B cell (primary cell): Measurements from ENCODE around the gene ELOF1. TPM values are rescaled to one million over a fixed set of nuclear protein-coding genes. Genes with fewer than 3 reads are reported as not detected.

Experiments
- ATAC-seq: fragments of 200-7000 bp; cut with Tn5 transposase; one replicate; pipeline ENCODE4 v1.10.0; 2021; ENCODE audit warnings: low read depth, mild to moderate bottlenecking, moderate number of reproducible peaks, moderate library complexity
- CTCF ChIA-PET: fragments of 350-600 bp; sonication (Branson Sonifier 250); formaldehyde crosslinking; loops from one replicate; lab custom pipeline; 2021; ENCODE audit warnings: antibody characterized with exemption, inconsistent platforms; lab: Charles Lee
- POLR2A ChIA-PET: fragments of 350-600 bp; sonication (Branson Sonifier 250); formaldehyde crosslinking; loops from one replicate; lab custom pipeline; 2021; ENCODE audit warnings: antibody characterized with exemption; lab: Charles Lee
- DNase-seq: peaks from one replicate; pipeline ENCODE4 v3.0.0; 2013
- H2AFZ ChIP-seq: 2 replicates; pipeline ENCODE4 v1.6.1; 2012; ENCODE audit warnings: mild to moderate bottlenecking, low read depth, low read length; ENCODE audit not compliant: insufficient read depth, poor library complexity, severe bottlenecking
- H3K27ac ChIP-seq, 2 donors: 1 replicate in 1 of 2; 2 replicates in 1 of 2; pipeline ENCODE4 v1.5.1; 2012 to 2013; ENCODE audit warnings: low read length in 2 of 2, mild to moderate bottlenecking in 2 of 2, moderate library complexity in 1 of 2
- H3K27me3 ChIP-seq, 4 experiments: fragments of 200-600 bp in 1 of 4; sonication (generic) in 1 of 4; replicated peaks in 1 of 4; 1 replicate in 2 of 4; 2 replicates in 2 of 4; pipeline versions ENCODE4 v1.6.1 to v1.7.0; 2013 to 2016; ENCODE audit warnings: low read length in 3 of 4, mild to moderate bottlenecking in 2 of 4, mixed read lengths in 1 of 4, moderate library complexity in 1 of 4; ENCODE audit not compliant: insufficient read depth in 4 of 4, control insufficient read depth in 3 of 4; ENCODE audit errors: control extremely low read depth in 1 of 4
- H3K36me3 ChIP-seq, 2 experiments: replicated peaks in 1 of 2; 1 replicate in 1 of 2; 2 replicates in 1 of 2; pipeline versions ENCODE4 v1.6.1 to v1.7.1; 2013; ENCODE audit warnings: low read length in 1 of 2; ENCODE audit not compliant: insufficient read depth in 2 of 2, control insufficient read depth in 1 of 2; ENCODE audit errors: control extremely low read depth in 1 of 2, extremely low read depth in 1 of 2
- H3K4me1 ChIP-seq, 2 donors: fragments of 200-600 bp in 1 of 2; sonication (generic) in 1 of 2; 1 replicate in 1 of 2; 2 replicates in 1 of 2; pipeline versions ENCODE4 v1.5.1 to v1.6.1; 2013 to 2017; ENCODE audit warnings: low read length in 2 of 2; ENCODE audit not compliant: control insufficient read depth in 2 of 2, insufficient read depth in 2 of 2
- H3K4me2 ChIP-seq: replicated peaks from 2 replicates; pipeline ENCODE3; 2012; ENCODE audit warnings: mild to moderate bottlenecking, low read depth, low read length; ENCODE audit not compliant: poor library complexity, severe bottlenecking
- H3K4me3 ChIP-seq, 5 experiments: fragments of 200-600 bp in 1 of 5; sonication (generic) in 1 of 5; 1 replicate in 3 of 5; 2 replicates in 2 of 5; pipeline versions ENCODE4 v1.5.1 to v1.7.0; 2011 to 2016; ENCODE audit warnings: low read length in 4 of 5, mild to moderate bottlenecking in 4 of 5, low read depth in 2 of 5, control low read depth in 1 of 5, moderate library complexity in 1 of 5; ENCODE audit not compliant: insufficient read depth in 1 of 5; ENCODE audit errors: control extremely low read depth in 1 of 5, extremely low read depth in 1 of 5
- H3K79me2 ChIP-seq: fragments of 200-600 bp; sonication (generic); one replicate; pipeline ENCODE4 v1.6.0; 2016; ENCODE audit warnings: low read length; ENCODE audit not compliant: control insufficient read depth, insufficient read depth
- H3K9ac ChIP-seq: fragments of 200-600 bp; sonication (generic); 2 replicates; pipeline ENCODE4 v1.6.1; 2017; ENCODE audit warnings: mild to moderate bottlenecking, low read length, moderate library complexity
- H3K9me3 ChIP-seq, 3 donors: one replicate each; pipeline versions ENCODE4 v1.6.1 to v1.7.1; 2013; ENCODE audit warnings: low read length in 2 of 3; ENCODE audit not compliant: control insufficient read depth in 2 of 3, insufficient read depth in 1 of 3; ENCODE audit errors: control extremely low read depth in 1 of 3
- H4K20me1 ChIP-seq: 2 replicates; pipeline ENCODE4 v1.6.0; 2012; ENCODE audit warnings: mild to moderate bottlenecking, low read length; ENCODE audit not compliant: insufficient read depth, control insufficient read depth, poor library complexity, severe bottlenecking
- H3K27ac Mint-ChIP-seq: one replicate; pipeline ENCODE4 v1.8.0; 2021; ENCODE audit warnings: mixed read lengths
- H3K27me3 Mint-ChIP-seq: one replicate; pipeline ENCODE4 v1.8.0; 2021; ENCODE audit warnings: mixed read lengths
- H3K4me1 Mint-ChIP-seq: one replicate; pipeline ENCODE4 v1.8.0; 2021; ENCODE audit warnings: mixed read lengths
- H3K4me3 Mint-ChIP-seq: one replicate; pipeline ENCODE4 v1.8.0; 2021; ENCODE audit warnings: mixed read lengths
- H3K9me3 Mint-ChIP-seq: one replicate; pipeline ENCODE4 v1.8.0; 2022; ENCODE audit warnings: mixed read lengths; ENCODE audit not compliant: insufficient read depth
- EZH2 ChIP-seq: IDR thresholded peaks from 2 replicates; pipeline ENCODE4 v1.6.1; 2012; ENCODE audit warnings: borderline replicate concordance, low read depth, mild to moderate bottlenecking, moderate library complexity, low read length; ENCODE audit not compliant: insufficient read depth, poor library complexity, severe bottlenecking
- WGBS: methylation state at CpG from one replicate; pipeline ENCODE4 v1.1.5; 2013; ENCODE audit warnings: missing lambda C conversion rate; ENCODE audit not compliant: insufficient coverage; 5-methylcytosine and 5-hydroxymethylcytosine counted together
- intact Hi-C: fragments of 100-400 bp; cut with micrococcal nuclease; formaldehyde crosslinking; loops from one replicate; pipeline ENCODE4 v1.10.0; 2022
- polyA plus RNA-seq: library from polyadenylated mRNA; depleted of rRNA; stranded (reverse); fragments of >200 nt; gene quantifications from 2 replicates; pipeline ENCODE4 v1.2.3, GENCODE V29; 2012
- small RNA-seq: library from RNA; depleted of rRNA; stranded (forward); fragments of <200 nt; gene quantifications from one replicate; pipeline ENCODE3, GENCODE V24; 2012; ENCODE audit warnings: low replicate concordance, low read depth; ENCODE audit not compliant: insufficient read length
- total RNA-seq, 2 donors: library from RNA; stranded (reverse); fragments of 120-200 nt in 1 of 2; gene quantifications; 1 replicate in 1 of 2; 2 replicates in 1 of 2; pipeline versions ENCODE4 v1.2.3 to v1.2.4, GENCODE V29; 2013 to 2022
- TF ChIP-seq, protein P1 (sequence below): fragments of 200-600 bp; IDR thresholded peaks from one replicate; pipeline ENCODE4 v1.8.0; 2022; ENCODE audit warnings: antibody characterized with exemption, mild to moderate bottlenecking

Gene ELOF1
- total and polyA plus RNA-seq, 2 donors (not counting 1 experiment from before 2014, with no cell fraction given): 69.5 to 76.2 TPM

- no peaks in the 10 kb centered on the region for H3K27me3 Mint-ChIP-seq
- peaks cover 13% of the 10 kb centered on the region for H3K4me1 Mint-ChIP-seq
- H3K27ac ChIP-seq: peak overlapping the region; percentile 65 to 98
- 70% methylated on average over 5 of the region's 7 CpGs for WGBS
- TF ChIP-seq, protein P1, sequence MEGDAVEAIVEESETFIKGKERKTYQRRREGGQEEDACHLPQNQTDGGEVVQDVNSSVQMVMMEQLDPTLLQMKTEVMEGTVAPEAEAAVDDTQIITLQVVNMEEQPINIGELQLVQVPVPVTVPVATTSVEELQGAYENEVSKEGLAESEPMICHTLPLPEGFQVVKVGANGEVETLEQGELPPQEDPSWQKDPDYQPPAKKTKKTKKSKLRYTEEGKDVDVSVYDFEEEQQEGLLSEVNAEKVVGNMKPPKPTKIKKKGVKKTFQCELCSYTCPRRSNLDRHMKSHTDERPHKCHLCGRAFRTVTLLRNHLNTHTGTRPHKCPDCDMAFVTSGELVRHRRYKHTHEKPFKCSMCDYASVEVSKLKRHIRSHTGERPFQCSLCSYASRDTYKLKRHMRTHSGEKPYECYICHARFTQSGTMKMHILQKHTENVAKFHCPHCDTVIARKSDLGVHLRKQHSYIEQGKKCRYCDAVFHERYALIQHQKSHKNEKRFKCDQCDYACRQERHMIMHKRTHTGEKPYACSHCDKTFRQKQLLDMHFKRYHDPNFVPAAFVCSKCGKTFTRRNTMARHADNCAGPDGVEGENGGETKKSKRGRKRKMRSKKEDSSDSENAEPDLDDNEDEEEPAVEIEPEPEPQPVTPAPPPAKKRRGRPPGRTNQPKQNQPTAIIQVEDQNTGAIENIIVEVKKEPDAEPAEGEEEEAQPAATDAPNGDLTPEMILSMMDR: no peak
- no peak for TF ChIP-seq EZH2
- CTCF ChIA-PET: no interaction called here
- peak overlapping the region; percentile 87 for H3K4me3 Mint-ChIP-seq
- intact Hi-C loops: loop anchor here (1.0 to 2.0 kb wide), 7 partner anchors 22 to 1192 kb away; partner anchors contain the start of genes CCDC159, ECSIT, ELOF1 and FBXW9
- ATAC-seq (no peak), DNase-seq (no peak)
- peaks cover 9 to 13% of the 10 kb centered on the region in 2 donors for H3K4me1 ChIP-seq
- no peaks in the 10 kb centered on the region for H3K9me3 Mint-ChIP-seq
- POLR2A ChIA-PET: no interaction called here
- peak overlapping the region; percentile 98 for H3K4me2 ChIP-seq
- no peaks in the 10 kb centered on the region for H3K36me3 ChIP-seq
- H3K27ac Mint-ChIP-seq: peak overlapping the region; percentile 93
- H3K9ac ChIP-seq: peak overlapping the region; percentile 99
- H3K27me3 ChIP-seq: no peaks in the 10 kb centered on the region
- peak overlapping the region; percentile 96 for H2AFZ ChIP-seq
- peak overlapping the region in 4 of 5 experiments; percentile 62 to 98 (median 82) for H3K4me3 ChIP-seq
- H3K79me2 ChIP-seq: peaks cover 3% of the 10 kb centered on the region
- H4K20me1 ChIP-seq: no peaks in the 10 kb centered on the region
- no peaks in the 10 kb centered on the region for H3K9me3 ChIP-seq
These were observed 54.5 kb downstream of the ELOF1 start for GRCh38 chr19:11504502-11505031.

Small RNAs within 50 kb of the gene (small RNA-seq; reads per million reads assigned to genes)
- not detected for gene RN7SL833P

Other genes starting within 250 kb of the ELOF1 start
- gene RAB3D, start 219.6 kb downstream of the ELOF1 start, total RNA-seq: 8.9 TPM in 2 replicates
- gene RAB3D, start 219.6 kb downstream of the ELOF1 start, polyA plus RNA-seq: 5.3 and 5.4 TPM in 2 replicates
- 48.5 and 53.4 TPM in 2 replicates for gene TMEM205, start 213.0 kb downstream of the ELOF1 start, total RNA-seq
- gene TMEM205, start 213.0 kb downstream of the ELOF1 start, polyA plus RNA-seq: 130 and 152 TPM in 2 replicates
- 56.0 and 57.5 TPM in 2 replicates for gene CCDC159, start 212.7 kb downstream of the ELOF1 start, total RNA-seq
- gene CCDC159, start 212.7 kb downstream of the ELOF1 start, polyA plus RNA-seq: 128 and 146 TPM in 2 replicates
- gene PLPPR2, start 203.8 kb downstream of the ELOF1 start, total RNA-seq: 3.8 and 4.5 TPM in 2 replicates
- gene PLPPR2, start 203.8 kb downstream of the ELOF1 start, polyA plus RNA-seq: 11.1 and 11.5 TPM in 2 replicates
- gene SWSAP1, start 184.6 kb downstream of the ELOF1 start, total RNA-seq: 5.0 TPM in 2 replicates
- 6.4 and 7.6 TPM in 2 replicates for gene SWSAP1, start 184.6 kb downstream of the ELOF1 start, polyA plus RNA-seq
- gene EPOR, start 174.9 kb downstream of the ELOF1 start, total RNA-seq: 6.4 and 9.4 TPM in 2 replicates
- gene EPOR, start 174.9 kb downstream of the ELOF1 start, polyA plus RNA-seq: 12.7 and 13.8 TPM in 2 replicates
- gene RGL3, start 139.9 kb downstream of the ELOF1 start, total RNA-seq: 0.54 and 0.78 TPM in 2 replicates
- gene RGL3, start 139.9 kb downstream of the ELOF1 start, polyA plus RNA-seq: 2.8 and 3.5 TPM in 2 replicates
- 0.27 and 0.62 TPM in 2 replicates for gene ODAD3, start 124.1 kb downstream of the ELOF1 start, total RNA-seq
- 0.18 and 0.69 TPM in 2 replicates for gene ODAD3, start 124.1 kb downstream of the ELOF1 start, polyA plus RNA-seq
- gene PRKCSH, start 123.6 kb downstream of the ELOF1 start, total RNA-seq: 364 and 402 TPM in 2 replicates
- gene PRKCSH, start 123.6 kb downstream of the ELOF1 start, polyA plus RNA-seq: 259 and 336 TPM in 2 replicates
- gene ELAVL3, start 78.2 kb downstream of the ELOF1 start, total RNA-seq: not detected in 2 replicates
- gene ELAVL3, start 78.2 kb downstream of the ELOF1 start, polyA plus RNA-seq: 0.01 TPM in 1 of 2 replicates, not detected in the other
- 24.2 and 28.0 TPM in 2 replicates for gene ZNF653, start 53.4 kb downstream of the ELOF1 start, total RNA-seq
- 17.4 and 26.2 TPM in 2 replicates for gene ZNF653, start 53.4 kb downstream of the ELOF1 start, polyA plus RNA-seq
- gene ECSIT, start 30.1 kb downstream of the ELOF1 start, total RNA-seq: 45.6 and 56.7 TPM in 2 replicates
- 57.8 and 63.1 TPM in 2 replicates for gene ECSIT, start 30.1 kb downstream of the ELOF1 start, polyA plus RNA-seq
- gene CNN1, start 20.4 kb downstream of the ELOF1 start, total RNA-seq: not detected in 2 replicates
- not detected in 2 replicates for gene CNN1, start 20.4 kb downstream of the ELOF1 start, polyA plus RNA-seq
- gene ACP5, start 18.4 kb upstream of the ELOF1 start, total RNA-seq: 151 and 158 TPM in 2 replicates
- gene ACP5, start 18.4 kb upstream of the ELOF1 start, polyA plus RNA-seq: 152 and 169 TPM in 2 replicates
- gene ZNF627, start 38.3 kb upstream of the ELOF1 start, total RNA-seq: 24.7 and 26.2 TPM in 2 replicates
- 8.8 and 9.6 TPM in 2 replicates for gene ZNF627, start 38.3 kb upstream of the ELOF1 start, polyA plus RNA-seq
- 4.2 and 5.1 TPM in 2 replicates for gene ZNF823, start 179.7 kb upstream of the ELOF1 start, total RNA-seq
- 1.1 and 1.8 TPM in 2 replicates for gene ZNF823, start 179.7 kb upstream of the ELOF1 start, polyA plus RNA-seq
- gene ZNF441, start 207.8 kb upstream of the ELOF1 start, total RNA-seq: 43.5 and 45.3 TPM in 2 replicates
- 4.2 and 7.4 TPM in 2 replicates for gene ZNF441, start 207.8 kb upstream of the ELOF1 start, polyA plus RNA-seq
- gene ZNF491, start 239.3 kb upstream of the ELOF1 start, total RNA-seq: 1.7 and 2.4 TPM in 2 replicates
- gene ZNF491, start 239.3 kb upstream of the ELOF1 start, polyA plus RNA-seq: 0.57 and 0.65 TPM in 2 replicates